H9 (cell line): ENCODE results near the gene GM2A. TPM values are rescaled to one million over a fixed set of nuclear protein-coding genes. Genes with fewer than 3 reads are reported as not detected.

Source experiments
- DNase-seq: peaks from one replicate; pipeline ENCODE4 v3.0.0-alpha.2; 2017
- H2AFZ ChIP-seq: one replicate; pipeline ENCODE4 v1.6.1; 2013; ENCODE audit warnings: mild to moderate bottlenecking, low read length, control low read depth, moderate library complexity
- H2AK5ac ChIP-seq: 2 replicates; pipeline ENCODE4 v1.6.1; 2013; ENCODE audit warnings: low read length, control low read depth, mixed read lengths; ENCODE audit not compliant: insufficient read length
- H2BK120ac ChIP-seq: one replicate; pipeline ENCODE4 v1.6.1; 2013; ENCODE audit warnings: low read depth, mild to moderate bottlenecking, low read length, control low read depth, inconsistent platforms; ENCODE audit not compliant: poor library complexity, severe bottlenecking
- H2BK12ac ChIP-seq: 2 replicates; pipeline ENCODE4 v1.6.1; 2013; ENCODE audit warnings: low read length, control low read depth, mixed read lengths, low read depth; ENCODE audit not compliant: insufficient read length
- H2BK15ac ChIP-seq: 2 replicates; pipeline ENCODE4 v1.6.1; 2013; ENCODE audit warnings: low read depth, low read length, control low read depth
- H2BK20ac ChIP-seq: one replicate; pipeline ENCODE4 v1.6.1; 2013; ENCODE audit warnings: low read depth, mild to moderate bottlenecking, low read length, control low read depth, inconsistent platforms; ENCODE audit not compliant: poor library complexity, severe bottlenecking
- H2BK5ac ChIP-seq: 2 replicates; pipeline ENCODE4 v1.6.1; 2013; ENCODE audit warnings: low read length, control low read depth, mixed read lengths; ENCODE audit not compliant: insufficient read length
- H3K14ac ChIP-seq: 2 replicates; pipeline ENCODE4 v1.6.1; 2013; ENCODE audit warnings: low read length, control low read depth; ENCODE audit not compliant: insufficient read depth
- H3K18ac ChIP-seq: 2 replicates; pipeline ENCODE4 v1.6.1; 2013; ENCODE audit warnings: low read depth, mild to moderate bottlenecking, mixed read lengths, low read length, control low read depth; ENCODE audit not compliant: insufficient read length
- H3K23ac ChIP-seq: 2 replicates; pipeline ENCODE4 v1.6.1; 2013; ENCODE audit warnings: low read length, control low read depth, mixed read lengths, low read depth; ENCODE audit not compliant: insufficient read length
- H3K23me2 ChIP-seq: 2 replicates; pipeline ENCODE4 v1.6.1; 2013; ENCODE audit warnings: low read depth, mild to moderate bottlenecking, mixed read lengths, low read length, control low read depth; ENCODE audit not compliant: insufficient read length, poor library complexity, severe bottlenecking
- H3K27ac ChIP-seq: 2 replicates; pipeline ENCODE4 v1.5.1; 2013; ENCODE audit warnings: low read length, control low read depth, mixed read lengths, low read depth; ENCODE audit not compliant: insufficient read length
- H3K27me3 ChIP-seq: 2 replicates; pipeline ENCODE4 v1.6.1; 2013; ENCODE audit warnings: low read length, control low read depth, inconsistent platforms; ENCODE audit not compliant: insufficient read depth
- H3K4ac ChIP-seq: 2 replicates; pipeline ENCODE4 v1.6.1; 2013; ENCODE audit warnings: low read depth, mild to moderate bottlenecking, control low read depth, inconsistent platforms, low read length, moderate library complexity
- H3K4me1 ChIP-seq: 2 replicates; pipeline ENCODE4 v1.6.1; 2013; ENCODE audit warnings: low read length, control low read depth, inconsistent platforms; ENCODE audit not compliant: insufficient read depth
- H3K4me2 ChIP-seq: 2 replicates; pipeline ENCODE4 v1.6.1; 2013; ENCODE audit warnings: low read length, control low read depth, mixed read lengths; ENCODE audit not compliant: insufficient read length, insufficient read depth
- H3K56ac ChIP-seq: 2 replicates; pipeline ENCODE4 v1.6.1; 2013; ENCODE audit warnings: low read depth, mild to moderate bottlenecking, mixed read lengths, low read length, control low read depth; ENCODE audit not compliant: insufficient read length
- H3K79me1 ChIP-seq: 2 replicates; pipeline ENCODE4 v1.6.1; 2013; ENCODE audit warnings: low read depth, mild to moderate bottlenecking, moderate library complexity, low read length, control low read depth, inconsistent platforms; ENCODE audit not compliant: insufficient read depth, poor library complexity, severe bottlenecking
- H3K79me2 ChIP-seq: 2 replicates; pipeline ENCODE4 v1.6.1; 2013; ENCODE audit warnings: low read length, control low read depth, inconsistent platforms; ENCODE audit not compliant: insufficient read depth
- H3K9ac ChIP-seq: 2 replicates; pipeline ENCODE4 v1.6.1; 2013; ENCODE audit warnings: low read length, control low read depth, mixed read lengths; ENCODE audit not compliant: insufficient read length; ENCODE audit errors: extremely low read depth
- H3K9me3 ChIP-seq: one replicate; pipeline ENCODE4 v1.6.1; 2013; ENCODE audit warnings: low read depth, low read length, inconsistent platforms; ENCODE audit not compliant: control insufficient read depth
- H3T11ph ChIP-seq: one replicate; pipeline ENCODE4 v1.6.1; 2013; ENCODE audit warnings: mild to moderate bottlenecking, low read length, control low read depth, inconsistent platforms
- H4K20me1 ChIP-seq: one replicate; pipeline ENCODE4 v1.6.1; 2013; ENCODE audit not compliant: control insufficient read depth, insufficient read length, insufficient read depth
- H4K5ac ChIP-seq: 2 replicates; pipeline ENCODE4 v1.6.1; 2013; ENCODE audit warnings: low read depth, mild to moderate bottlenecking, mixed read lengths, low read length, control low read depth; ENCODE audit not compliant: insufficient read length
- H4K8ac ChIP-seq: replicated peaks from 2 replicates; pipeline ENCODE4 v1.6.1; 2013; ENCODE audit warnings: low read length, control low read depth, mixed read lengths, low read depth; ENCODE audit not compliant: insufficient read length
- H4K91ac ChIP-seq: 2 replicates; pipeline ENCODE4 v1.6.1; 2013; ENCODE audit warnings: low read depth, mild to moderate bottlenecking, moderate library complexity, mixed read lengths, low read length, control low read depth; ENCODE audit not compliant: insufficient read length
- H3K27ac Mint-ChIP-seq, 3 experiments: 2 replicates in 2 of 3; 3 replicates in 1 of 3; pipeline ENCODE4 v1.8.0; 2020 to 2021; ENCODE audit warnings: mixed read lengths in 3 of 3, mild to moderate bottlenecking in 1 of 3, moderate library complexity in 1 of 3
- H3K27me3 Mint-ChIP-seq: 2 replicates; pipeline ENCODE4 v1.8.0; 2021; ENCODE audit warnings: low read depth, mild to moderate bottlenecking, moderate library complexity, mixed read lengths
- H3K36me3 Mint-ChIP-seq, 3 experiments: 2 replicates in 2 of 3; 3 replicates in 1 of 3; pipeline ENCODE4 v1.8.0; 2020 to 2021; ENCODE audit warnings: low read depth in 3 of 3, mixed read lengths in 3 of 3; ENCODE audit not compliant: insufficient read depth in 1 of 3
- H3K4me1 Mint-ChIP-seq, 2 experiments: 2 replicates each; pipeline ENCODE4 v1.8.0; 2020; ENCODE audit warnings: mixed read lengths in 2 of 2
- H3K4me3 Mint-ChIP-seq, 2 experiments: 2 replicates in 1 of 2; 3 replicates in 1 of 2; pipeline ENCODE4 v1.8.0; 2020 to 2021; ENCODE audit warnings: mild to moderate bottlenecking in 2 of 2, mixed read lengths in 2 of 2, moderate library complexity in 1 of 2
- H3K9me3 Mint-ChIP-seq, 2 experiments: 2 replicates in 1 of 2; 3 replicates in 1 of 2; pipeline ENCODE4 v1.8.0; 2020; ENCODE audit warnings: mild to moderate bottlenecking in 2 of 2, mixed read lengths in 2 of 2, moderate library complexity in 1 of 2
- CTCF ChIP-seq: fragments of 200-600 bp; sonication (generic); conservative IDR thresholded peaks from 3 replicates; pipeline ENCODE4 v1.8.0; 2021; ENCODE audit warnings: antibody characterized with exemption, mild to moderate bottlenecking
- WGBS: extraction: QIAGEN DNeasy Blood & Tissue Kit; methylation state at CpG from one replicate; pipeline ENCODE4 v1.1.7; 2013; ENCODE audit warnings: missing lambda C conversion rate, low lambda C conversion rate, mixed read lengths; ENCODE audit not compliant: insufficient read length; ENCODE audit errors: extremely low coverage; 5-methylcytosine and 5-hydroxymethylcytosine counted together
- total RNA-seq: library from RNA; stranded (reverse); gene quantifications from 2 replicates; pipeline ENCODE4 v1.2.1, GENCODE V29; 2021

The GM2A gene
- total RNA-seq, 1 experiment from 2014 or later: 27.8 TPM

GRCh38 chr5:151230048-151230680 is 22.8 kb upstream of the GM2A start:
- no peak for TF ChIP-seq CTCF
- Histone ChIP-seq H3K4me1 (no peaks in the 10 kb centered on the region), H3K23ac (no peak overlapping the region), H3K23me2 (no peaks in the 10 kb centered on the region), H4K20me1 (no peaks in the 10 kb centered on the region), H3K9ac (no peak overlapping the region), H3K4me2 (no peak overlapping the region), H3K79me2 (no peaks in the 10 kb centered on the region), H3K56ac (no peak overlapping the region), H3K4ac (no peak overlapping the region), H2BK12ac (no peak overlapping the region), H3K18ac (no peak overlapping the region), H2BK15ac (no peak overlapping the region), H4K91ac (no peak overlapping the region), H3K27ac (no peak overlapping the region), H2BK5ac (no peak overlapping the region), H2BK120ac (no peak overlapping the region), H3K79me1 (no peaks in the 10 kb centered on the region), H3K9me3 (no peaks in the 10 kb centered on the region), H2AK5ac (no peak overlapping the region), H3T11ph (no peak overlapping the region), H2AFZ (no peak overlapping the region), H2BK20ac (no peak overlapping the region), H4K5ac (no peak overlapping the region), H4K8ac (no peak overlapping the region), H3K14ac (no peak overlapping the region), H3K27me3 (no peaks in the 10 kb centered on the region)
- Mint-ChIP-seq H3K27ac (no peak overlapping the region), H3K27me3 (no peaks in the 10 kb centered on the region; the same call in 1 of the 2 replicates), H3K4me3 (no peak overlapping the region), H3K4me1 (peaks cover 5 to 9% of the 10 kb centered on the region in 2 experiments), H3K36me3 (no peaks in the 10 kb centered on the region), H3K9me3 (no peaks in the 10 kb centered on the region)
- WGBS: no CpG with 5 or more reads among the region's 6 CpGs
- no peak for DNase-seq
